Thyroid gland (tissue), 4 donors: ENCODE results near the gene TNNT2.

Source experiments
- POLR2A ChIP-seq, 2 donors: fragments of 450-650 bp; IDR thresholded peaks; one replicate each; pipeline ENCODE4 v1.6.1; 2017; ENCODE audit warnings: antibody characterized with exemption in 2 of 2, mild to moderate bottlenecking in 2 of 2, moderate library complexity in 1 of 2
- TF ChIP-seq, protein P1 (sequence below), 6 experiments: fragments of 200-600 bp in 3 of 6; fragments of 450-650 bp in 3 of 6; sonication (generic) in 3 of 6; IDR thresholded peaks; one replicate each; pipeline ENCODE4 v1.5.1; 2016 to 2019; ENCODE audit warnings: antibody characterized with exemption in 6 of 6, mild to moderate bottlenecking in 2 of 6, inconsistent platforms in 1 of 6, moderate library complexity in 1 of 6

DNA sequence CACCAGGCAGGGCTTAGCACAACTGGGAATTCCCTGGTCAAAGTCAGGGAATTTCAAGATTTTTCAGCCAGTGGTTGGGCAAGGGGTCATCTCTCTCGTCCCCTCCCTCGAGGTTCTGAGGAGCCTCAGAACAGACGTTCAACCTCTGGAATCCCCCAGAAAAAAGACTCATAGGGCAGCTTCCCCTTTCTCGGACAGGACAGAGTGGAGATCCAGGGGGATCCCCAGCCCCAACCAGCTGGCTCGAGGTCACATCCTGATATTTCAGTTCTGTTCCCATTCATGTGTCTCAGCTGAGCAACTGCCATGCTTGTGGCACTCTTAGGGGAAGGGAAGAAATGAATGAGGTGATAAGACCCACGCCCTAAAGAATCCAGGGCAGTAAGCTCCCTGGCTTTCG, 26.6 kb upstream of the TNNT2 start:
- TF ChIP-seq, protein P1, sequence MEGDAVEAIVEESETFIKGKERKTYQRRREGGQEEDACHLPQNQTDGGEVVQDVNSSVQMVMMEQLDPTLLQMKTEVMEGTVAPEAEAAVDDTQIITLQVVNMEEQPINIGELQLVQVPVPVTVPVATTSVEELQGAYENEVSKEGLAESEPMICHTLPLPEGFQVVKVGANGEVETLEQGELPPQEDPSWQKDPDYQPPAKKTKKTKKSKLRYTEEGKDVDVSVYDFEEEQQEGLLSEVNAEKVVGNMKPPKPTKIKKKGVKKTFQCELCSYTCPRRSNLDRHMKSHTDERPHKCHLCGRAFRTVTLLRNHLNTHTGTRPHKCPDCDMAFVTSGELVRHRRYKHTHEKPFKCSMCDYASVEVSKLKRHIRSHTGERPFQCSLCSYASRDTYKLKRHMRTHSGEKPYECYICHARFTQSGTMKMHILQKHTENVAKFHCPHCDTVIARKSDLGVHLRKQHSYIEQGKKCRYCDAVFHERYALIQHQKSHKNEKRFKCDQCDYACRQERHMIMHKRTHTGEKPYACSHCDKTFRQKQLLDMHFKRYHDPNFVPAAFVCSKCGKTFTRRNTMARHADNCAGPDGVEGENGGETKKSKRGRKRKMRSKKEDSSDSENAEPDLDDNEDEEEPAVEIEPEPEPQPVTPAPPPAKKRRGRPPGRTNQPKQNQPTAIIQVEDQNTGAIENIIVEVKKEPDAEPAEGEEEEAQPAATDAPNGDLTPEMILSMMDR (IDR thresholded peaks at IDR 0.05), result no peak
- TF ChIP-seq POLR2A (IDR thresholded peaks at IDR 0.05), result no peak
